B cell (primary cell): ENCODE data around the gene NRIP3. TPM values are rescaled to one million over a fixed set of nuclear protein-coding genes. Genes with fewer than 3 reads are reported as not detected.

Source experiments
- ATAC-seq: fragments of 200-7000 bp; cut with Tn5 transposase; one replicate; pipeline ENCODE4 v1.10.0; 2021; ENCODE audit warnings: low read depth, mild to moderate bottlenecking, moderate number of reproducible peaks, moderate library complexity
- CTCF ChIA-PET: fragments of 350-600 bp; sonication (Branson Sonifier 250); formaldehyde crosslinking; loops from one replicate; lab custom pipeline; 2021; ENCODE audit warnings: antibody characterized with exemption, inconsistent platforms; lab: Charles Lee
- POLR2A ChIA-PET: fragments of 350-600 bp; sonication (Branson Sonifier 250); formaldehyde crosslinking; loops from one replicate; lab custom pipeline; 2021; ENCODE audit warnings: antibody characterized with exemption; lab: Charles Lee
- DNase-seq: peaks from one replicate; pipeline ENCODE4 v3.0.0; 2013
- H2AFZ ChIP-seq: 2 replicates; pipeline ENCODE4 v1.6.1; 2012; ENCODE audit warnings: mild to moderate bottlenecking, low read depth, low read length; ENCODE audit not compliant: insufficient read depth, poor library complexity, severe bottlenecking
- H3K27ac ChIP-seq, 2 donors: 1 replicate in 1 of 2; 2 replicates in 1 of 2; pipeline ENCODE4 v1.5.1; 2012 to 2013; ENCODE audit warnings: low read length in 2 of 2, mild to moderate bottlenecking in 2 of 2, moderate library complexity in 1 of 2
- H3K27me3 ChIP-seq, 4 experiments: fragments of 200-600 bp in 1 of 4; sonication (generic) in 1 of 4; replicated peaks in 1 of 4; 1 replicate in 2 of 4; 2 replicates in 2 of 4; pipeline versions ENCODE4 v1.6.1 to v1.7.0; 2013 to 2016; ENCODE audit warnings: low read length in 3 of 4, mild to moderate bottlenecking in 2 of 4, mixed read lengths in 1 of 4, moderate library complexity in 1 of 4; ENCODE audit not compliant: insufficient read depth in 4 of 4, control insufficient read depth in 3 of 4; ENCODE audit errors: control extremely low read depth in 1 of 4
- H3K36me3 ChIP-seq, 2 experiments: replicated peaks in 1 of 2; 1 replicate in 1 of 2; 2 replicates in 1 of 2; pipeline versions ENCODE4 v1.6.1 to v1.7.1; 2013; ENCODE audit warnings: low read length in 1 of 2; ENCODE audit not compliant: insufficient read depth in 2 of 2, control insufficient read depth in 1 of 2; ENCODE audit errors: control extremely low read depth in 1 of 2, extremely low read depth in 1 of 2
- H3K4me1 ChIP-seq, 2 donors: fragments of 200-600 bp in 1 of 2; sonication (generic) in 1 of 2; 1 replicate in 1 of 2; 2 replicates in 1 of 2; pipeline versions ENCODE4 v1.5.1 to v1.6.1; 2013 to 2017; ENCODE audit warnings: low read length in 2 of 2; ENCODE audit not compliant: control insufficient read depth in 2 of 2, insufficient read depth in 2 of 2
- H3K4me2 ChIP-seq: replicated peaks from 2 replicates; pipeline ENCODE3; 2012; ENCODE audit warnings: mild to moderate bottlenecking, low read depth, low read length; ENCODE audit not compliant: poor library complexity, severe bottlenecking
- H3K4me3 ChIP-seq, 5 experiments: fragments of 200-600 bp in 1 of 5; sonication (generic) in 1 of 5; 1 replicate in 3 of 5; 2 replicates in 2 of 5; pipeline versions ENCODE4 v1.5.1 to v1.7.0; 2011 to 2016; ENCODE audit warnings: low read length in 4 of 5, mild to moderate bottlenecking in 4 of 5, low read depth in 2 of 5, control low read depth in 1 of 5, moderate library complexity in 1 of 5; ENCODE audit not compliant: insufficient read depth in 1 of 5; ENCODE audit errors: control extremely low read depth in 1 of 5, extremely low read depth in 1 of 5
- H3K79me2 ChIP-seq: fragments of 200-600 bp; sonication (generic); one replicate; pipeline ENCODE4 v1.6.0; 2016; ENCODE audit warnings: low read length; ENCODE audit not compliant: control insufficient read depth, insufficient read depth
- H3K9ac ChIP-seq: fragments of 200-600 bp; sonication (generic); 2 replicates; pipeline ENCODE4 v1.6.1; 2017; ENCODE audit warnings: mild to moderate bottlenecking, low read length, moderate library complexity
- H3K9me3 ChIP-seq, 3 donors: one replicate each; pipeline versions ENCODE4 v1.6.1 to v1.7.1; 2013; ENCODE audit warnings: low read length in 2 of 3; ENCODE audit not compliant: control insufficient read depth in 2 of 3, insufficient read depth in 1 of 3; ENCODE audit errors: control extremely low read depth in 1 of 3
- H4K20me1 ChIP-seq: 2 replicates; pipeline ENCODE4 v1.6.0; 2012; ENCODE audit warnings: mild to moderate bottlenecking, low read length; ENCODE audit not compliant: insufficient read depth, control insufficient read depth, poor library complexity, severe bottlenecking
- H3K27ac Mint-ChIP-seq: one replicate; pipeline ENCODE4 v1.8.0; 2021; ENCODE audit warnings: mixed read lengths
- H3K27me3 Mint-ChIP-seq: one replicate; pipeline ENCODE4 v1.8.0; 2021; ENCODE audit warnings: mixed read lengths
- H3K4me1 Mint-ChIP-seq: one replicate; pipeline ENCODE4 v1.8.0; 2021; ENCODE audit warnings: mixed read lengths
- H3K4me3 Mint-ChIP-seq: one replicate; pipeline ENCODE4 v1.8.0; 2021; ENCODE audit warnings: mixed read lengths
- H3K9me3 Mint-ChIP-seq: one replicate; pipeline ENCODE4 v1.8.0; 2022; ENCODE audit warnings: mixed read lengths; ENCODE audit not compliant: insufficient read depth
- CTCF ChIP-seq: fragments of 200-600 bp; IDR thresholded peaks from one replicate; pipeline ENCODE4 v1.8.0; 2022; ENCODE audit warnings: antibody characterized with exemption, mild to moderate bottlenecking
- EZH2 ChIP-seq: IDR thresholded peaks from 2 replicates; pipeline ENCODE4 v1.6.1; 2012; ENCODE audit warnings: borderline replicate concordance, low read depth, mild to moderate bottlenecking, moderate library complexity, low read length; ENCODE audit not compliant: insufficient read depth, poor library complexity, severe bottlenecking
- WGBS: methylation state at CpG from one replicate; pipeline ENCODE4 v1.1.5; 2013; ENCODE audit warnings: missing lambda C conversion rate; ENCODE audit not compliant: insufficient coverage; 5-methylcytosine and 5-hydroxymethylcytosine counted together
- intact Hi-C: fragments of 100-400 bp; cut with micrococcal nuclease; formaldehyde crosslinking; loops from one replicate; pipeline ENCODE4 v1.10.0; 2022
- polyA minus RNA-seq: library from RNA; depleted of rRNA, polyadenylated mRNA; stranded (reverse); fragments of >200 nt; gene quantifications from 2 replicates; pipeline ENCODE4 v1.2.3, GENCODE V29; 2012
- polyA plus RNA-seq: library from polyadenylated mRNA; depleted of rRNA; stranded (reverse); fragments of >200 nt; gene quantifications from 2 replicates; pipeline ENCODE4 v1.2.3, GENCODE V29; 2012
- total RNA-seq, 2 donors: library from RNA; stranded (reverse); fragments of 120-200 nt in 1 of 2; gene quantifications; 1 replicate in 1 of 2; 2 replicates in 1 of 2; pipeline versions ENCODE4 v1.2.3 to v1.2.4, GENCODE V29; 2013 to 2022

The NRIP3 gene
- total RNA-seq (0.56 and 0.59 TPM in 2 replicates), polyA plus RNA-seq (0.13 and 1.1 TPM in 2 replicates), polyA minus RNA-seq (0.71 TPM in 1 of 2 replicates, not detected in the other)
- 0.09 TPM for total RNA-seq (2013)

- POLR2A ChIA-PET = no interaction called here
- WGBS = 2% methylated on average over 83 of the region's 83 CpGs
- H3K27ac Mint-ChIP-seq = no peak within 1 kb of the TSS
- H3K27me3 Mint-ChIP-seq = peaks cover 50% of the 10 kb centered on the region
- Histone ChIP-seq H2AFZ (peak within 1 kb of the TSS; percentile 79), H3K79me2 (no peaks in the 10 kb centered on the region), H3K27ac (no peak within 1 kb of the TSS), H3K4me1 (peaks cover 18 to 19% of the 10 kb centered on the region in 2 donors), H3K36me3 (no peaks in the 10 kb centered on the region), H4K20me1 (no peaks in the 10 kb centered on the region), H3K4me3 (peak within 1 kb of the TSS; percentile 23 to 60 (median 54)), H3K4me2 (peak within 1 kb of the TSS; percentile 94), H3K9ac (peak within 1 kb of the TSS; percentile 66), H3K9me3 (peaks cover 0 to 12% (median 0%) of the 10 kb centered on the region in 3 donors), H3K27me3 (peaks cover 2 to 60% (median 46%) of the 10 kb centered on the region in 4 experiments)
- peak within 1 kb of the TSS; percentile 87 for H3K4me3 Mint-ChIP-seq
- DNase-seq (peak; percentile 85), ATAC-seq (peak; percentile 86)
- peak; percentile 74 for TF ChIP-seq EZH2
- TF ChIP-seq CTCF = no peak
- intact Hi-C loops = loop anchor here (2.0 kb wide), 1 partner anchor 39 kb away; the partner anchor contains the start of gene TMEM9B
- peaks cover 16% of the 10 kb centered on the region for H3K4me1 Mint-ChIP-seq
- CTCF ChIA-PET = interaction anchor here (0.6 to 1.2 kb wide), 2 partner anchors 12 to 89 kb away, joined by 3 to 7 read pairs; no protein-coding TSS in a partner anchor
- H3K9me3 Mint-ChIP-seq = no peaks in the 10 kb centered on the region
Measured at GRCh38 chr11:9003573-9004182, at the start of gene NRIP3. Gene NRIP3, minus strand, starts transcription at chr11:9004001. Its CDS starts 66 bp downstream, at chr11:9003935.

GRCh38 chr11:9052316-9052715 is 48.5 kb upstream of the NRIP3 start:
- 100% methylated on average over 1 of the region's 3 CpGs for WGBS
- H3K27ac ChIP-seq = no peak overlapping the region
- Mint-ChIP-seq H3K4me3 (no peak overlapping the region), H3K4me1 (no peaks in the 10 kb centered on the region), H3K9me3 (no peaks in the 10 kb centered on the region), H3K27ac (no peak overlapping the region), H3K27me3 (no peaks in the 10 kb centered on the region)
- ATAC-seq (no peak), DNase-seq (no peak)
- H4K20me1 ChIP-seq = no peaks in the 10 kb centered on the region
- intact Hi-C loops = no loop called here
- no peaks in the 10 kb centered on the region for H3K4me1 ChIP-seq
- H3K27me3 ChIP-seq = peaks cover 0 to 3% (median 0%) of the 10 kb centered on the region in 4 experiments
- POLR2A ChIA-PET = no interaction called here
- no peak overlapping the region for H3K4me3 ChIP-seq
- no peaks in the 10 kb centered on the region for H3K36me3 ChIP-seq
- CTCF ChIA-PET = interaction anchor here (0.7 to 1.5 kb wide), 2 partner anchors 85 to 1847 kb away, joined by 3 to 4 read pairs; no protein-coding TSS in a partner anchor
- no peak for TF ChIP-seq CTCF
- no peak for TF ChIP-seq EZH2
- no peaks in the 10 kb centered on the region for H3K79me2 ChIP-seq
- no peak overlapping the region for H3K4me2 ChIP-seq
- H3K9me3 ChIP-seq = no peaks in the 10 kb centered on the region
- no peak overlapping the region for H2AFZ ChIP-seq
- H3K9ac ChIP-seq = no peak overlapping the region
